Endodermal cell (in vitro differentiated cells): ENCODE measurements around the gene ZMYND15. TPM values are rescaled to one million over a fixed set of nuclear protein-coding genes. Genes with fewer than 3 reads are reported as not detected.

ENCODE experiments used
- DNase-seq: peaks from one replicate; pipeline ENCODE4 v3.0.0-alpha.2; 2017
- H3K27ac ChIP-seq: 2 replicates; pipeline ENCODE4 v1.5.1; 2013; ENCODE audit warnings: mild to moderate bottlenecking, low read depth, low read length, moderate library complexity
- H3K27me3 ChIP-seq: 2 replicates; pipeline ENCODE4 v1.6.1; 2013; ENCODE audit warnings: mild to moderate bottlenecking, low read length, moderate library complexity; ENCODE audit not compliant: insufficient read depth, control insufficient read depth, poor library complexity, severe bottlenecking
- H3K36me3 ChIP-seq: 2 replicates; pipeline ENCODE4 v1.7.0; 2013; ENCODE audit warnings: mild to moderate bottlenecking, low read length, moderate library complexity; ENCODE audit not compliant: control insufficient read depth, insufficient read depth
- H3K4me1 ChIP-seq: one replicate; pipeline ENCODE4 v1.7.0; 2013; ENCODE audit warnings: low read length; ENCODE audit not compliant: control insufficient read depth, insufficient read depth
- H3K4me3 ChIP-seq: 2 replicates; pipeline ENCODE4 v1.5.1; 2013; ENCODE audit warnings: mild to moderate bottlenecking, low read length, moderate library complexity
- H3K9ac ChIP-seq: 2 replicates; pipeline ENCODE4 v1.6.1; 2013; ENCODE audit warnings: mild to moderate bottlenecking, low read length, moderate library complexity; ENCODE audit not compliant: poor library complexity, severe bottlenecking; ENCODE audit errors: extremely low read depth
- H3K9me3 ChIP-seq: 2 replicates; pipeline ENCODE4 v1.6.1; 2013; ENCODE audit warnings: mild to moderate bottlenecking, low read length, moderate library complexity; ENCODE audit not compliant: control insufficient read depth
- H3K27ac Mint-ChIP-seq: 2 replicates; pipeline ENCODE4 v1.8.0; 2020; ENCODE audit warnings: mixed read lengths
- H3K27me3 Mint-ChIP-seq: 2 replicates; pipeline ENCODE4 v1.8.0; 2021; ENCODE audit warnings: mild to moderate bottlenecking, mixed read lengths; ENCODE audit not compliant: insufficient read depth
- H3K36me3 Mint-ChIP-seq: 2 replicates; pipeline ENCODE4 v1.8.0; 2020; ENCODE audit warnings: low read depth, mixed read lengths
- H3K4me1 Mint-ChIP-seq: 2 replicates; pipeline ENCODE4 v1.8.0; 2020; ENCODE audit warnings: mixed read lengths
- H3K4me3 Mint-ChIP-seq: 2 replicates; pipeline ENCODE4 v1.8.0; 2020; ENCODE audit warnings: mild to moderate bottlenecking, moderate library complexity, mixed read lengths
- H3K9me3 Mint-ChIP-seq: 2 replicates; pipeline ENCODE4 v1.8.0; 2020; ENCODE audit warnings: mild to moderate bottlenecking, mixed read lengths
- CTCF ChIP-seq: fragments of 200-600 bp; sonication (generic); conservative IDR thresholded peaks from 2 replicates; pipeline ENCODE4 v1.5.0; 2021; ENCODE audit warnings: antibody characterized with exemption, mild to moderate bottlenecking
- WGBS, 2 experiments: methylation state at CpG; one replicate each; pipeline versions ENCODE4 v1.1.5 to v1.1.7; 2013; ENCODE audit warnings: missing lambda C conversion rate in 2 of 2, mixed read lengths in 1 of 2; ENCODE audit not compliant: insufficient coverage in 1 of 2, insufficient read length in 1 of 2; 5-methylcytosine and 5-hydroxymethylcytosine counted together
- total RNA-seq, 2 donors: library from RNA; stranded (reverse); fragmentation: NEBNext Ultra II Directional in 1 of 2; extraction: Animal tissue kit (Norgen Biotek cat#: 25700) in 1 of 2; gene quantifications; 2 replicates in 1 of 2; 3 replicates in 1 of 2; pipeline ENCODE4 v1.2.1, GENCODE V29; 2021

Gene ZMYND15
- total RNA-seq, 2 donors from 2014 or later: not detected

DNA sequence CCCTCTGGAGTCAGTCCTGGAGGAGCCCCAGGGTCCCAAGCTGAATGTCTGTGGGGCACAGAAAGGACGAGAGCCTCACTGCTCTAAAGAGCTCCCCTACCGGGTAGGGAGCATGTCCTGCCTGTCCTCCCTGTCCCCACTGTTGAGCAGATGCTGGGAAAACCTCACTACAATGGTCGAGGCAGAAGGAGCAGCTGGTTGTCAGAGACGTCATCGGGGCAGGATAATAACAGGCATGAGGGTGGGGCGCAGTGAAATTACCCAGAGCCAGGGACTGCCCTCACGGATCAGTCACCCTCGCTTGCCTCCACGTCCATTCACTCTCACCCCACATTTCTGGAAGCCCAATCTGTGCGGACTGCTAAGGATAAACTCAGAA is 32.6 kb downstream of the ZMYND15 start:
- Mint-ChIP-seq H3K9me3 (no peaks in the 10 kb centered on the region), H3K4me1 (no peaks in the 10 kb centered on the region), H3K27me3 (peaks cover 23% of the 10 kb centered on the region), H3K36me3 (no peaks in the 10 kb centered on the region), H3K4me3 (no peak overlapping the region), H3K27ac (no peak overlapping the region)
- H3K9me3 ChIP-seq: no peaks in the 10 kb centered on the region
- H3K27me3 ChIP-seq: no peaks in the 10 kb centered on the region
- H3K4me1 ChIP-seq: no peaks in the 10 kb centered on the region
- no peak for DNase-seq
- no peaks in the 10 kb centered on the region for H3K36me3 ChIP-seq
- no peak overlapping the region for H3K9ac ChIP-seq
- H3K4me3 ChIP-seq: no peak overlapping the region
- H3K27ac ChIP-seq: no peak overlapping the region
- WGBS, 2 experiments: 74 to 83% methylated on average over 3 to 10 of the region's 10 CpGs
- TF ChIP-seq CTCF: no peak

GRCh38 chr17:4777969-4778760 is 38.5 kb downstream of the ZMYND15 start:
- no peak overlapping the region for H3K4me3 ChIP-seq
- H3K4me1 Mint-ChIP-seq: no peaks in the 10 kb centered on the region
- no peaks in the 10 kb centered on the region for H3K9me3 ChIP-seq
- no peaks in the 10 kb centered on the region for H3K36me3 ChIP-seq
- no peak overlapping the region for H3K9ac ChIP-seq
- peaks cover 25% of the 10 kb centered on the region for H3K27me3 ChIP-seq
- DNase-seq: no peak
- H3K27ac Mint-ChIP-seq: no peak overlapping the region
- H3K4me1 ChIP-seq: no peaks in the 10 kb centered on the region
- TF ChIP-seq CTCF: no peak
- H3K27me3 Mint-ChIP-seq: peaks cover 47% of the 10 kb centered on the region
- no peaks in the 10 kb centered on the region for H3K9me3 Mint-ChIP-seq
- WGBS, 2 experiments: 86 to 87% methylated on average over 8 to 9 of the region's 9 CpGs
- no peak overlapping the region for H3K4me3 Mint-ChIP-seq
- no peaks in the 10 kb centered on the region for H3K36me3 Mint-ChIP-seq
- no peak overlapping the region for H3K27ac ChIP-seq

DNA sequence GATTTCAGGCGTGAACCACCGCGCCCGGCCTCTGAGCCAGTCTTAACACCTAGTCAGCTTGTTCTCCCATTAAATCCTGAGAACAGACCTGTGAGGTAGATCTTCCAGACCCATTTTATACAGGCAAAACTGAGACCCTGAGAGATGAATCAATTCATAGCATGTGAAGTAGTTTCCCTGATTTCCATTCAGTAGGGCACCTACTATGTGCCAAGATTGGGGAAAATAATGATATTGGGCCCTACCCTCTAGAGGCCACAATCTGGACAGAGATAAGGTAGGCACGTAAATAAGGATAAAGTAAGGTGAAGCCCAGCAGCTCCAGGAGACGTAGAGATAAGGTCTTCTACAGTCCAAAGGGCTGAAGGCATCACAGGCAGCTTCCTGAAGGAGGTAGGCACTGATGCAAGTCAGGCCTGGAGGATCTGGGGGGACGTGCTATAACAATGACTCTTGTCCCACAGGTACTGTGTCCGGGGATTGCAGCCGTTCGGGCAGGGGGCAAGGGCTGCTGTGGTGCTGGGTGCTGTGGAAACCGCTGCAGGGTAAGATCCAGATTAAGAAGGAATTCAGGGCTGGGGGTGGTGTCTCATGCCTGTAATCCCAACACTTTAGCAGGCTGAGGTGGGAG is 40.8 kb downstream of the ZMYND15 start:
- H3K9ac ChIP-seq: no peak overlapping the region
- no peak overlapping the region for H3K4me3 ChIP-seq
- no peaks in the 10 kb centered on the region for H3K9me3 ChIP-seq
- no peaks in the 10 kb centered on the region for H3K4me1 ChIP-seq
- DNase-seq: no peak
- Mint-ChIP-seq H3K27me3 (peaks cover 57% of the 10 kb centered on the region), H3K4me1 (no peaks in the 10 kb centered on the region), H3K36me3 (no peaks in the 10 kb centered on the region), H3K9me3 (no peaks in the 10 kb centered on the region), H3K27ac (no peak overlapping the region), H3K4me3 (no peak overlapping the region)
- no peak for TF ChIP-seq CTCF
- 85 to 88% methylated on average over 10 to 11 of the region's 11 CpGs for WGBS, 2 experiments
- H3K36me3 ChIP-seq: no peaks in the 10 kb centered on the region
- H3K27ac ChIP-seq: no peak overlapping the region
- H3K27me3 ChIP-seq: peaks cover 46% of the 10 kb centered on the region
